GM12878 (cell line): ENCODE data around the gene CP. TPM values are rescaled to one million over a fixed set of nuclear protein-coding genes. Genes with fewer than 3 reads are reported as not detected.
A peak's percentile ranks its signal among the peaks of the same experiment; 100 is the strongest.

Source experiments
- ATAC-seq: fragments of 200-7000 bp; cut with Tn5 transposase; 3 replicates; pipeline ENCODE4 v1.9.1; 2020; ENCODE audit warnings: mild to moderate bottlenecking, moderate library complexity
- BruUV-seq: library from RNA; stranded (reverse); fragments of 400-500 nt; replicated peaks from 2 replicates; lab custom pipeline; 2021; lab: Mats Ljungman, UMichigan
- CTCF ChIA-PET: fragments of 300-600 bp; sonication (Branson Sonifier 250); formaldehyde crosslinking; extraction: SDS; loops from one replicate; lab custom pipeline; 2021; ENCODE audit warnings: inconsistent platforms; lab: Yijun Ruan, JAX
- POLR2A ChIA-PET: fragments of 350-600 bp; formaldehyde crosslinking; extraction: SDS; loops from one replicate; lab custom pipeline; 2021; ENCODE audit warnings: inconsistent platforms; lab: Charles Lee
- RAD21 ChIA-PET: fragments of 300-600 bp; sonication (Branson Sonifier 250); formaldehyde crosslinking; loops from one replicate; lab custom pipeline; 2023; ENCODE audit warnings: antibody characterized with exemption; ENCODE audit not compliant: unreplicated experiment; lab: Charles Lee
- SMC1A ChIA-PET: fragments of 300-600 bp; sonication (Branson Sonifier 250); formaldehyde crosslinking; loops from one replicate; lab custom pipeline; 2023; ENCODE audit not compliant: unreplicated experiment, uncharacterized antibody; lab: Charles Lee
- DNase-seq: peaks from one replicate; pipeline ENCODE4 v3.0.0-alpha.2; 2011; ENCODE audit warnings: low read depth, low spot score
- FAIRE-seq: peaks from 3 replicates; lab custom pipeline; 2011; peaks lifted over from hg19 to GRCh38; lab: Jason Lieb, UNC
- H2AFZ ChIP-seq: 2 replicates; pipeline ENCODE4 v1.6.0; 2011; ENCODE audit warnings: low read depth, low read length, control low read depth; ENCODE audit not compliant: control insufficient read depth
- H3K27ac ChIP-seq: 2 replicates; pipeline ENCODE4 v1.5.1; 2011; ENCODE audit warnings: control low read depth; ENCODE audit not compliant: control insufficient read depth, insufficient read depth
- H3K27me3 ChIP-seq, 2 experiments: replicated peaks in 1 of 2; 2 replicates each; pipeline versions ENCODE4 v1.6.0 to v1.6.1; 2011; ENCODE audit warnings: low read length in 1 of 2; ENCODE audit not compliant: control insufficient read depth in 2 of 2, insufficient read depth in 2 of 2
- H3K36me3 ChIP-seq, 2 experiments: 2 replicates each; pipeline ENCODE4 v1.5.1; 2011; ENCODE audit warnings: low read length in 1 of 2; ENCODE audit not compliant: control insufficient read depth in 2 of 2, insufficient read depth in 2 of 2
- H3K4me1 ChIP-seq: 2 replicates; pipeline ENCODE4 v1.6.1; 2011; ENCODE audit warnings: mild to moderate bottlenecking, low read length, moderate library complexity, mixed read lengths; ENCODE audit not compliant: control insufficient read depth, insufficient read depth
- H3K4me2 ChIP-seq: 2 replicates; pipeline ENCODE4 v1.6.0; 2011; ENCODE audit warnings: control low read depth; ENCODE audit not compliant: control insufficient read depth, insufficient read depth
- H3K4me3 ChIP-seq: fragments of 200-600 bp; sonication (generic); 2 replicates; pipeline ENCODE4 v1.5.1; 2016
- H3K79me2 ChIP-seq: 2 replicates; pipeline ENCODE4 v1.6.0; 2011; ENCODE audit warnings: low read length; ENCODE audit not compliant: control insufficient read depth, insufficient read depth
- H3K9ac ChIP-seq: 2 replicates; pipeline ENCODE4 v1.8.0; 2011; ENCODE audit warnings: low read length, control low read depth, mixed read lengths; ENCODE audit not compliant: control insufficient read depth, insufficient read depth
- H3K9me3 ChIP-seq: replicated peaks from 3 replicates; pipeline ENCODE4 v1.5.1; 2011; ENCODE audit warnings: mild to moderate bottlenecking, low read length; ENCODE audit not compliant: control insufficient read depth, insufficient read depth
- H4K20me1 ChIP-seq: 2 replicates; pipeline ENCODE4 v1.6.0; 2011; ENCODE audit not compliant: control insufficient read depth, insufficient read depth
- BHLHE40 ChIP-seq, 2 experiments: fragments of 450-650 bp in 1 of 2; IDR thresholded peaks; 2 replicates each; pipeline ENCODE4 v1.6.1; 2011 to 2017; ENCODE audit warnings: low read depth in 2 of 2, borderline replicate concordance in 1 of 2, improper control_type of control experiment in 1 of 2, low read length in 1 of 2, mild to moderate bottlenecking in 1 of 2
- DPF2 ChIP-seq: fragments of 450-650 bp; IDR thresholded peaks from 2 replicates; pipeline ENCODE4 v1.6.1; 2017; ENCODE audit warnings: mild to moderate bottlenecking
- ETV6 ChIP-seq, 2 experiments: fragments of 450-650 bp in 1 of 2; IDR thresholded peaks in 1 of 2; conservative IDR thresholded peaks in 1 of 2; 2 replicates each; pipeline ENCODE4 v1.6.1; 2014; ENCODE audit warnings: antibody characterized with exemption in 1 of 2, borderline replicate concordance in 1 of 2, low read depth in 1 of 2, mild to moderate bottlenecking in 1 of 2, moderate library complexity in 1 of 2
- JUNB ChIP-seq: IDR thresholded peaks from 2 replicates; pipeline ENCODE4 v1.6.1; 2016; ENCODE audit warnings: antibody characterized with exemption, mild to moderate bottlenecking
- KDM1A ChIP-seq: fragments of 200-600 bp; sonication (generic); IDR thresholded peaks from 2 replicates; pipeline ENCODE4 v1.6.1; 2016; ENCODE audit warnings: borderline replicate concordance
- NFIC ChIP-seq: IDR thresholded peaks from 2 replicates; pipeline ENCODE4 v1.6.1; 2012; ENCODE audit warnings: low read depth, mild to moderate bottlenecking, inconsistent platforms, low read length, moderate library complexity
- NFYA ChIP-seq: IDR thresholded peaks from 2 replicates; pipeline ENCODE4 v1.6.1; 2011; ENCODE audit warnings: low read depth, mild to moderate bottlenecking, low read length, improper control_type of control experiment, borderline replicate concordance
- NR2C1 ChIP-seq: fragments of 450-650 bp; IDR thresholded peaks from 2 replicates; pipeline ENCODE4 v1.6.1; 2017; ENCODE audit warnings: antibody characterized with exemption, mild to moderate bottlenecking, moderate library complexity
- POU2F2 ChIP-seq: IDR thresholded peaks from 3 replicates; pipeline ENCODE4 v1.6.1; 2011; ENCODE audit warnings: low read depth, mild to moderate bottlenecking, low read length, borderline replicate concordance
- RAD21 ChIP-seq: IDR thresholded peaks from 2 replicates; pipeline ENCODE4 v1.6.1; 2011; ENCODE audit warnings: mild to moderate bottlenecking, low read depth, low read length, moderate library complexity; ENCODE audit not compliant: insufficient read depth
- SPI1 ChIP-seq: IDR thresholded peaks from 2 replicates; pipeline ENCODE4 v1.6.1; 2011; ENCODE audit warnings: low read depth, mild to moderate bottlenecking, low read length, moderate library complexity, borderline replicate concordance; ENCODE audit not compliant: insufficient read depth
- ZNF24 ChIP-seq: fragments of 450-650 bp; IDR thresholded peaks from 2 replicates; pipeline ENCODE4 v1.6.1; 2017; ENCODE audit warnings: antibody characterized with exemption, mild to moderate bottlenecking
- WGBS: methylation state at CpG from one replicate; pipeline ENCODE4 v1.1.6; 2016; ENCODE audit warnings: low lambda C conversion rate; ENCODE audit not compliant: insufficient replicate concordance, insufficient coverage; ENCODE audit errors: missing lambda C conversion rate; 5-methylcytosine and 5-hydroxymethylcytosine counted together
- in situ Hi-C: fragments of 300-500 bp; cut with MboI; formaldehyde crosslinking; loops from 9 replicates; pipeline ENCODE4 v1.14.3; 2018; ENCODE audit warnings: mixed read lengths
- intact Hi-C: fragments of 100-400 bp; cut with micrococcal nuclease; formaldehyde crosslinking; loops from one replicate; pipeline ENCODE4 v1.14.2; 2022; ENCODE audit not compliant: unreplicated experiment
- polyA plus RNA-seq, 11 experiments: library from polyadenylated mRNA; depleted of rRNA in 4 of 11; unstranded in 6 of 11; stranded (reverse) in 5 of 11; fragments of >200 nt; fragmentation: Nextera tagmentation in 4 of 11; fragmentation: Illumina TruSeq in 1 of 11; extraction: Ambion mirVana in 4 of 11; extraction: Trizol in 1 of 11; gene quantifications; 1 replicate in 1 of 11; 2 replicates in 10 of 11; pipeline versions ENCODE4 v1.2.1 to v1.2.3, GENCODE V29; 2011 to 2016; ENCODE audit warnings: inconsistent platforms in 2 of 11, missing spikeins in 2 of 11, low read depth in 1 of 11
- total RNA-seq, 4 experiments: library from RNA; depleted of rRNA in 3 of 4; stranded (reverse); fragments of >200 nt in 3 of 4; fragmentation: Illumina TruSeq in 1 of 4; extraction: Trizol in 1 of 4; gene quantifications; 2 replicates each; pipeline versions ENCODE4 v1.2.1 to v1.2.3, GENCODE V29; 2013 to 2021
- TF ChIP-seq, protein P1 (sequence below): fragments of 450-650 bp; IDR thresholded peaks from 2 replicates; pipeline ENCODE4 v1.6.1; 2016; ENCODE audit warnings: mild to moderate bottlenecking
- TF ChIP-seq, protein P2 (sequence below): IDR thresholded peaks from 2 replicates; pipeline ENCODE4 v1.6.1; 2012; ENCODE audit warnings: low read depth, low read length, improper control_type of control experiment

The CP gene
- total and polyA plus RNA-seq, 10 of the 15 experiments (the other 5 are each of a cell fraction or from before 2014, with no cell fraction given): 0.14 to 1.2 (median 0.30) TPM; not detected in 6

DNA sequence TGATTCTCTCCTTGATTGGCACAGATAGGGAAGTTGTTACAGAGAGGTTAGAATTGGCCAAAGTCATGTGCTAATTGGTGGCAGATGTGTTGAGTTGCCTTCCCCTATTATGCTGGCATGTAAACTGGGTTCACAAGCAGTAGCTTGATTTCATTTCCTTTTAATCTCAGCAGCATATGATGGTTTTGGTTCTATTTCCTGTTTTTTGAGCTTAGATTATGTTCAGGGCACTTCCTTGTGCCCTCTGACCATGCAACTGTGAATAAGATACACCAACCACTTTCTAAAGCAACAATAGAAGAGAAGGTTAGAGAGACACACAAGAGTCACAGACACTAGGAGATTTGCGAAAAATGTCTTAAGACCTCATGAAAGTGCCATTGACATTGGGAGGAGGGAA, 75.7 kb downstream of the CP start:
- Histone ChIP-seq H4K20me1 (no peaks in the 10 kb centered on the region), H3K36me3 (peaks cover 0 to 2% of the 10 kb centered on the region in 2 experiments; a peak in 1 of 4 replicates), H3K27me3 (no peaks in the 10 kb centered on the region), H3K79me2 (no peaks in the 10 kb centered on the region), H3K4me1 (peaks cover 16% of the 10 kb centered on the region; the same call in 1 of the 2 replicates), H3K9me3 (no peaks in the 10 kb centered on the region), H3K27ac (no peak overlapping the region), H3K4me3 (no peak overlapping the region), H2AFZ (no peak overlapping the region), H3K9ac (no peak overlapping the region), H3K4me2 (peak overlapping the region; percentile 5; the same call in 1 of the 2 replicates)
- in situ Hi-C loops: no loop called here
- POLR2A ChIA-PET: interaction anchor here (0.8 to 1.1 kb wide), 2 partner anchors 10 to 16 kb away, joined by 3 read pairs; partner anchors contain the start of gene HPS3
- intact Hi-C loops: no loop called here
- WGBS: 88% methylated on average over 1 of the region's 1 CpG
- BruUV-seq: no TSS peak
- RAD21 ChIA-PET: interaction anchor here (0.9 to 1.6 kb wide), 3 partner anchors 16 to 129 kb away, joined by 3 to 5 read pairs (median 3); partner anchors contain the start of gene HPS3
- CTCF ChIA-PET: interaction anchor here (0.9 to 1.9 kb wide), 2 partner anchors 23 to 26 kb away, joined by 3 to 15 read pairs; no protein-coding TSS in a partner anchor
- no peak for TF ChIP-seq KDM1A
- TF ChIP-seq SPI1: peak; percentile 58; the same call in 1 of the 2 replicates
- TF ChIP-seq ETV6 (conservative IDR thresholded peaks at IDR 0.05 in 1 of 2, IDR thresholded peaks at IDR 0.05 in 1 of 2; ENCODE audit: borderline replicate concordance in 1 of 2, low read depth in 1 of 2): peak in 1 of 2 experiments; percentile 38; a peak in 1 of 4 replicates
- FAIRE-seq (no peak), DNase-seq (no peak), ATAC-seq (peak; percentile 89)
- SMC1A ChIA-PET: interaction anchor here (1.0 to 1.5 kb wide), 5 partner anchors 12 to 24 kb away, joined by 3 to 7 read pairs (median 3); no protein-coding TSS in a partner anchor

DNA sequence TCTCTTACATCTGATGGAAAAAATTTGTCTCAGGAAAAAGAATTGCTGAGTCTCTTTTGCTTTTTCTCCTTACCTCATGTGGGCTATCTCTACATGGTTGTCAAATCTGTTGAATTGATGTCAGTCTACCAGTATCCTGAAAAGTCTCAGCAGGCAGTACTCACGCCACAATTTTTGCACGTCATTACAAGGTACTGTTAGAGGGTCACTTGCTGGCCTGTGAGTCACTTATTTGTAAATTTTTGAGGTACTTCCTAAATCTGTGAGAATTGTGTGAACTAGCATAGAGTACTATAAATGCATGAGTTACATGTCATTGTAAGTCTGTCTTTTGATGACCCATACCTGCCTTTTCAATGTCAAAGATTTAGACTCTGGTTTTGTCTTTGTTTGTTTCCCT, 76.3 kb downstream of the CP start:
- 85% methylated on average over 2 of the region's 2 CpGs for WGBS
- peak; percentile 45 for ATAC-seq
- peaks cover 0 to 2% of the 10 kb centered on the region in 2 experiments; a peak in 1 of 4 replicates for H3K36me3 ChIP-seq
- no peak overlapping the region for H3K27ac ChIP-seq
- in situ Hi-C loops: no loop called here
- H3K27me3 ChIP-seq: no peaks in the 10 kb centered on the region
- DNase-seq: no peak
- no peaks in the 10 kb centered on the region for H4K20me1 ChIP-seq
- peak; percentile 23 for FAIRE-seq
- no peak overlapping the region for H3K9ac ChIP-seq
- no peak overlapping the region for H2AFZ ChIP-seq
- H3K4me3 ChIP-seq: no peak overlapping the region
- ChIA-PET CTCF (interaction anchor here (1.9 kb wide), 1 partner anchor 26 kb away, joined by 15 read pairs; no protein-coding TSS in a partner anchor), RAD21 (interaction anchor here (1.0 kb wide), 1 partner anchor 80 kb away, joined by 3 read pairs; no protein-coding TSS in a partner anchor), POLR2A (no interaction called here), SMC1A (interaction anchor here (1.0 to 1.5 kb wide), 2 partner anchors 13 to 18 kb away, joined by 3 read pairs; no protein-coding TSS in a partner anchor)
- peak overlapping the region; percentile 12 for H3K4me2 ChIP-seq
- no TSS peak for BruUV-seq
- H3K79me2 ChIP-seq: no peaks in the 10 kb centered on the region
- peaks cover 16% of the 10 kb centered on the region; the same call in 1 of the 2 replicates for H3K4me1 ChIP-seq
- intact Hi-C loops: no loop called here
- H3K9me3 ChIP-seq: no peaks in the 10 kb centered on the region
- TF ChIP-seq DPF2: no peak
- no peak for TF ChIP-seq RAD21
- TF ChIP-seq NFIC: no peak
- TF ChIP-seq, protein P1, sequence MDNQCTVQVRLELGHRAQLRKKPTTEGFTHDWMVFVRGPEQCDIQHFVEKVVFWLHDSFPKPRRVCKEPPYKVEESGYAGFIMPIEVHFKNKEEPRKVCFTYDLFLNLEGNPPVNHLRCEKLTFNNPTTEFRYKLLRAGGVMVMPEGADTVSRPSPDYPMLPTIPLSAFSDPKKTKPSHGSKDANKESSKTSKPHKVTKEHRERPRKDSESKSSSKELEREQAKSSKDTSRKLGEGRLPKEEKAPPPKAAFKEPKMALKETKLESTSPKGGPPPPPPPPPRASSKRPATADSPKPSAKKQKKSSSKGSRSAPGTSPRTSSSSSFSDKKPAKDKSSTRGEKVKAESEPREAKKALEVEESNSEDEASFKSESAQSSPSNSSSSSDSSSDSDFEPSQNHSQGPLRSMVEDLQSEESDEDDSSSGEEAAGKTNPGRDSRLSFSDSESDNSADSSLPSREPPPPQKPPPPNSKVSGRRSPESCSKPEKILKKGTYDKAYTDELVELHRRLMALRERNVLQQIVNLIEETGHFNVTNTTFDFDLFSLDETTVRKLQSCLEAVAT: no peak
- TF ChIP-seq, protein P2, sequence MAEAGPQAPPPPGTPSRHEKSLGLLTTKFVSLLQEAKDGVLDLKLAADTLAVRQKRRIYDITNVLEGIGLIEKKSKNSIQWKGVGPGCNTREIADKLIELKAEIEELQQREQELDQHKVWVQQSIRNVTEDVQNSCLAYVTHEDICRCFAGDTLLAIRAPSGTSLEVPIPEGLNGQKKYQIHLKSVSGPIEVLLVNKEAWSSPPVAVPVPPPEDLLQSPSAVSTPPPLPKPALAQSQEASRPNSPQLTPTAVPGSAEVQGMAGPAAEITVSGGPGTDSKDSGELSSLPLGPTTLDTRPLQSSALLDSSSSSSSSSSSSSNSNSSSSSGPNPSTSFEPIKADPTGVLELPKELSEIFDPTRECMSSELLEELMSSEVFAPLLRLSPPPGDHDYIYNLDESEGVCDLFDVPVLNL: no peak
- TF ChIP-seq ZNF24: no peak
- TF ChIP-seq NR2C1: no peak
- TF ChIP-seq BHLHE40 (IDR thresholded peaks at IDR 0.05; ENCODE audit: borderline replicate concordance in 1 of 2, low read depth in 2 of 2, low read length in 1 of 2): no peak
- no peak for TF ChIP-seq NFYA
- no peak for TF ChIP-seq POU2F2
- no peak for TF ChIP-seq JUNB
